Tibial artery (tissue), 4 donors: ENCODE data around the gene USP49.

Experiments
- DNase-seq, 2 donors: peaks; one replicate each; pipeline ENCODE4 v3.0.0-alpha.2; 2019
- H3K27ac ChIP-seq, 2 donors: fragments of 200-600 bp; sonication (generic) in 1 of 2; 1 replicate in 1 of 2; 2 replicates in 1 of 2; pipeline ENCODE4 v1.5.1; 2018 to 2019; ENCODE audit warnings: mild to moderate bottlenecking in 1 of 2
- H3K27me3 ChIP-seq, 2 donors: fragments of 200-600 bp; sonication (generic) in 1 of 2; one replicate each; pipeline versions ENCODE4 v1.5.1 to v1.6.0; 2016 to 2019
- H3K36me3 ChIP-seq, 3 donors: fragments of 200-600 bp; sonication (generic) in 2 of 3; one replicate each; pipeline ENCODE4 v1.5.1; 2016 to 2019; ENCODE audit warnings: mild to moderate bottlenecking in 2 of 3
- H3K4me1 ChIP-seq, 4 donors: fragments of 200-600 bp; sonication (generic) in 2 of 4; 1 replicate in 3 of 4; 2 replicates in 1 of 4; pipeline ENCODE4 v1.5.1; 2016 to 2019
- H3K4me3 ChIP-seq, 2 donors: fragments of 200-600 bp; sonication (generic) in 1 of 2; 1 replicate in 1 of 2; 2 replicates in 1 of 2; pipeline ENCODE4 v1.5.1; 2018 to 2019; ENCODE audit warnings: mild to moderate bottlenecking in 2 of 2
- H3K9me3 ChIP-seq, 3 donors: fragments of 200-600 bp; sonication (generic) in 1 of 3; one replicate each; pipeline ENCODE4 v1.5.1; 2016 to 2019
- intact Hi-C: fragments of 100-400 bp; cut with DNase I; formaldehyde crosslinking; loops from one replicate; pipeline ENCODE4 v1.15.0; 2023; ENCODE audit warnings: low total_unique reads
- TF ChIP-seq, protein P1 (sequence below), 2 experiments: fragments of 200-600 bp in 1 of 2; fragments of 450-650 bp in 1 of 2; IDR thresholded peaks; one replicate each; pipeline ENCODE4 v1.5.1; 2017 to 2019; ENCODE audit warnings: antibody characterized with exemption in 2 of 2, mild to moderate bottlenecking in 1 of 2, moderate library complexity in 1 of 2

The USP49 gene

DNA sequence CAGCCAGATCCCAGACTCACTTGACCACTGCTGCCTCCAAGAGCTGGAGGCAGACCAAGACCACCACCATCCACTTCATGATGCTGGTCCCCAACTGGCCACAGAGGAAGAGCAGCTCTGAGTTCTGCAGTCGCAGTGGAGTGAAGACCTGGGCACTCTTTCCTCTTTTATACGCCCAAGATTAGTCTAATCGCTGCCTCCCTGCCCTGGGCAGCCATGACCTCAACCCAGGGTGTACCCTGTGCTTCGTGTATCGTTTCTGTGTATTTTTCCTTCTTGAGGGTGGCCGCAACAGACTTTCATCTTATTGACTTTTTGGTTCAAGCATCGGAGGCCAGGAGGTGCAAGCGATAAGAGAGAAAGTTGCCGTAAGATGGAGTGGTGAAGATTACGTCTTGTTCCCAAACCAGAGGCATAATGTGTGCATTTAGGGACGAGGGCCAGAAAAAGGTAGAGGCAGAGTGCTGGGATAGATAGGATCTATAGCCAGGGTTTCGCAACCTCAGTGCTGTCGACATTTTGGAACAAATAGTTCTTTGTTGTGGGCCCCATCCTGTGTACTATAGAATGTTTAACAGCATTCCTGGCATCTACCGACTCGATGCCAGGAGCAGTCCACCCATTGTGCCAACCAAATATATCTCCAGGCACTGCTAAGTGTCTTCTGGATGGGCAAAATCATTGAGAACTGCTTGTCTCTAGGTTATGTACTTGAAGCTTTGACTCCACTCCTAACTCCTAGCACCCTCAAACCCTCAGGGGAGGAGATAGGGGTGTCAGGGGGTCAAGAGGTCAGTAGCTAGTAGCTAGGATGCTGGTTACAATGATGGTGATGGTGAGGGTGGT, 147.7 kb downstream of the USP49 start, which contains the start of gene PGC:
PGC (minus strand) TSS at position 142 of the 846 bp plus-strand sequence; CDS start at position 79, 63 bp downstream.
- Histone ChIP-seq H3K4me3 (no peak within 1 kb of the TSS), H3K27me3 (no peaks in the 10 kb centered on the region), H3K36me3 (no peaks in the 10 kb centered on the region), H3K27ac (no peak within 1 kb of the TSS), H3K9me3 (no peaks in the 10 kb centered on the region), H3K4me1 (no peaks in the 10 kb centered on the region)
- intact Hi-C loops, result no loop called here
- DNase-seq, result no peak
- TF ChIP-seq, protein P1, sequence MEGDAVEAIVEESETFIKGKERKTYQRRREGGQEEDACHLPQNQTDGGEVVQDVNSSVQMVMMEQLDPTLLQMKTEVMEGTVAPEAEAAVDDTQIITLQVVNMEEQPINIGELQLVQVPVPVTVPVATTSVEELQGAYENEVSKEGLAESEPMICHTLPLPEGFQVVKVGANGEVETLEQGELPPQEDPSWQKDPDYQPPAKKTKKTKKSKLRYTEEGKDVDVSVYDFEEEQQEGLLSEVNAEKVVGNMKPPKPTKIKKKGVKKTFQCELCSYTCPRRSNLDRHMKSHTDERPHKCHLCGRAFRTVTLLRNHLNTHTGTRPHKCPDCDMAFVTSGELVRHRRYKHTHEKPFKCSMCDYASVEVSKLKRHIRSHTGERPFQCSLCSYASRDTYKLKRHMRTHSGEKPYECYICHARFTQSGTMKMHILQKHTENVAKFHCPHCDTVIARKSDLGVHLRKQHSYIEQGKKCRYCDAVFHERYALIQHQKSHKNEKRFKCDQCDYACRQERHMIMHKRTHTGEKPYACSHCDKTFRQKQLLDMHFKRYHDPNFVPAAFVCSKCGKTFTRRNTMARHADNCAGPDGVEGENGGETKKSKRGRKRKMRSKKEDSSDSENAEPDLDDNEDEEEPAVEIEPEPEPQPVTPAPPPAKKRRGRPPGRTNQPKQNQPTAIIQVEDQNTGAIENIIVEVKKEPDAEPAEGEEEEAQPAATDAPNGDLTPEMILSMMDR (IDR thresholded peaks at IDR 0.05), result no peak

GRCh38 chr6:41746107-41746506, 149.1 kb downstream of the USP49 start:
- Histone ChIP-seq H3K27me3 (no peaks in the 10 kb centered on the region), H3K4me1 (no peaks in the 10 kb centered on the region), H3K9me3 (no peaks in the 10 kb centered on the region), H3K4me3 (no peak overlapping the region), H3K36me3 (no peaks in the 10 kb centered on the region), H3K27ac (no peak overlapping the region)
- TF ChIP-seq, protein P1 (IDR thresholded peaks at IDR 0.05), result no peak
- no peak for DNase-seq
- intact Hi-C loops, result no loop called here

- no peaks in the 10 kb centered on the region for H3K36me3 ChIP-seq
- no peaks in the 10 kb centered on the region for H3K4me1 ChIP-seq
- TF ChIP-seq, protein P1 (IDR thresholded peaks at IDR 0.05), result no peak
- peaks cover 0 to 3% of the 10 kb centered on the region in 2 donors for H3K27me3 ChIP-seq
- no peak overlapping the region for H3K27ac ChIP-seq
- H3K9me3 ChIP-seq, result no peaks in the 10 kb centered on the region
- intact Hi-C loops, result no loop called here
- DNase-seq, result no peak
- H3K4me3 ChIP-seq, result no peak overlapping the region
Measured at GRCh38 chr6:41744236-41744787, 150.9 kb downstream of the USP49 start.

DNA sequence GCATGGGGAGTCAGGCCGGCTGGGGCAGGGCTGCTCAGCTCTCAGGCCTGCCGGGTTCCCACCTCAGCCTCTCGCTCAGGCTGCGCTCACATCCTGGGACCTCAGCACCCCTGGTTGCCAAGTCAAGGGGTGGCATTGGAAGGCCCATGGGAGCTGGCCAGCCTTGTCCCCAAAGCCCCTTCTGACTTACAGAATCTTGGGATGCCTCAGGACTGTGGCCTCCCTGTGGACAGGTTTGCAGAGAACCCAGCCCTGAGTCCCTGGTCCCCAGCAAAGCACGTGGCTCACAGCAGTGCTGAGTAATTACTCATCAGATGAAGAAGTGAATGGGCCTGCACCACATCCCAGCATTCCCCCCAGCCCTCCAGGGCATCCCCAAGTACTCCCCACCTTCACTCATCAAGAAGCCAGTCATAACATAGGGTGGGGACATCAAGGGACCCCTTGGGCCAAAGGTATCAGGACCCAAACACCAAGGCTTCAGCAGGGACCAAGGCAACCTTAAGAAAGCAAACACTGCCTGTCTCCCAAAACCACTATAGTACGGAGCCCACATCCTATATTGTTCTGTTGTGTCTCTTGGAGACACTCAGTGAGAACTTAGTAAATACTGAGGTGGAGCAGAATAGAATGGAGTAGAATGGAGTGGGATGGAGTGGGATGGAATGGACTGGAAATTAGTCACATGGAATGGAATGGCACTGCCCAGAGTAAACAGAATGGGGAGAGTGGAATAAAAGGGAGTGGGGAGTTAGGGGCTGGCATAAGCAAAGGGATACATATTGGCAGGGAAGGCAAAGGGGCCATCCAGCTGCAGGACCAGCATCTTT, 151.6 kb downstream of the USP49 start:
- H3K27me3 ChIP-seq, result peaks cover 0 to 3% of the 10 kb centered on the region in 2 donors
- H3K9me3 ChIP-seq, result no peaks in the 10 kb centered on the region
- H3K4me1 ChIP-seq, result no peaks in the 10 kb centered on the region
- TF ChIP-seq, protein P1 (IDR thresholded peaks at IDR 0.05), result no peak
- DNase-seq, result no peak
- H3K27ac ChIP-seq, result no peak overlapping the region
- H3K36me3 ChIP-seq, result no peaks in the 10 kb centered on the region
- H3K4me3 ChIP-seq, result no peak overlapping the region
- intact Hi-C loops, result no loop called here

- H3K27me3 ChIP-seq, result peaks cover 0 to 3% of the 10 kb centered on the region in 2 donors
- H3K27ac ChIP-seq, result no peak overlapping the region
- DNase-seq, result no peak
- H3K4me1 ChIP-seq, result no peaks in the 10 kb centered on the region
- no peaks in the 10 kb centered on the region for H3K9me3 ChIP-seq
- intact Hi-C loops, result no loop called here
- TF ChIP-seq, protein P1 (IDR thresholded peaks at IDR 0.05), result no peak
- H3K36me3 ChIP-seq, result no peaks in the 10 kb centered on the region
- H3K4me3 ChIP-seq, result no peak overlapping the region
Measured at GRCh38 chr6:41741625-41742490, 153.3 kb downstream of the USP49 start.
